Middle frontal gyrus (tissue), 1 donor: Measurements from ENCODE around the gene CCDC85B.

ENCODE experiments used
- DNase-seq: peaks from one replicate; pipeline ENCODE4 v3.0.0-alpha.2; 2015; ENCODE audit warnings: low spot score; ENCODE audit errors: extremely low spot score

Gene CCDC85B

DNA sequence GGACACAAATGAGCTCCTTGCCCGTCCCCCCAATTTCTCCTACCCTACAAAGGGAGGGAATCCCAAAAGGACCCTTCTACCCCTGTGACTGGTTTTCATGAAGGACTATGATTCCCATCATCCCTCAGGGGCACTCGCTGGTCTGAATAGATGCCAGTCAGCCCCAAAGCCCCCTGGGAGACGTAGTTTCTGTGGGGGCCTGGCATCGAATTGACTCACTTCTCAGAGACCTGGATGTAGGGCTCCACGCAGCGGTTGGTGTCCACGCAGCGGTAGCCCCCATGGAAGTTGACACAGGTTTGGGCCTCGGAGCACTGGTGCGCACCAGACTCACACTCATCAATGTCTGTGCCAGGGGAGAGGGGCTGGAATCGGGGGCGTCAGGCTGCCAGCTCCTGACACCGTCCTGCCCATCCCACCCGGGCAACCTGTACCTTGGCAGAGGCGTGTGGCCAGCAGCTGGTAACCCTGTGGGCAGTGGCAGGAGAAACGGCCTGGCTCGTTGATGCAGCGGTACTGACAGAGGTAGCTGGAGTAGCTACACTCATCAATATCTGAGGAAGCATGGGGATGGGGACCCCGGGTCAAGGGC is 22.3 kb upstream of the CCDC85B start:
- no peak for DNase-seq

DNA sequence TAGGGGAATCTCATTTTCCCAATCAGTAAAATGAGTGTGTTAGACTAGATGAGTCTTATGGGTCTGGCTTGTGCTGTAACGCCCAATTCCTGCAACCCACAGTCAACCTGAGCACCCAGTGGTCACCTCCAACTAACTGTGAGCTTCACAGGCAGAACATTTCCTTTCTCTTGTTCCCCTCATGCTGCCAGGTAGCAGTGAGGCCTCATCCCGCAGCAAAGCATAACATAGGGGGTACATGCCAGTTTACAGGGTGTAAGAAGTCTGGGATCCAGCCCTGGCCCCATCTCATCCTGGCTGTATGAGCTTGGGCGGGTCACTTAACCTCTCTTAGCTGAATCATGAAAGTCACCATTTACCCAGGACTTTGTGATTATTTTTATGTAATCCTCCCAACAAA is 21.6 kb upstream of the CCDC85B start:
- no peak for DNase-seq

DNA sequence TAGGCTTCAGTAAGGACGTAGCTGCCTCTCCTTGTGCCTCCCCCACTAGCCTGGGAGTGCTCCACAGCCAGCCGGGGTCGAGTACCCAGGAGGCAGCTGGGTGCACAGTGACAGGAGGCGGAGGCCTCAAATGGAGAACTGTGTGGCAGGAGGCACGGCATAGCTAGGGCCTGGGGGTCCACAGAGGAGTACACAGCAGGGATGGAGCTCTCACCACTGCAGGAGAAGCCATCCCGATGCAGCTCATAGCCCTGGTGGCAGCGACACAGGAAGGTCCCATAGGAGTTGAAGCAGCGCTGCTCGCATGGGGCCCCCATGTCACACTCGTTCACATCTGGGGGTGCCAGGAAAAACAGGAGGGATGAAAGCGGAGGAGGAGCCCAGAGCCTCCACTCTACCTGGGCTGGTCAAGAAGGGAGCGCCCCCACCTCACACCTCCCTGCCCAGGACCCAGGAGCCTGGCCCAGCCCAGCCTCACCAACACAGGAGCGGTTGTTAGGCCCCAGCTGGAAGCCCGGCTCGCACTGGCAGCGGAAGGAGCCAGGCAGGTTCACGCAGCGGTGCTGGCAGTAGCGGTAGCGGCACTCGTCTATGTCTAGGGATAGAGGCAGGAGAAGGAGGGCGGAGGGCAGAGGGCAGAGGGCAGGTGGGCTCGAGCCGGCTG is 20.7 kb upstream of the CCDC85B start:
- DNase-seq: no peak

DNA sequence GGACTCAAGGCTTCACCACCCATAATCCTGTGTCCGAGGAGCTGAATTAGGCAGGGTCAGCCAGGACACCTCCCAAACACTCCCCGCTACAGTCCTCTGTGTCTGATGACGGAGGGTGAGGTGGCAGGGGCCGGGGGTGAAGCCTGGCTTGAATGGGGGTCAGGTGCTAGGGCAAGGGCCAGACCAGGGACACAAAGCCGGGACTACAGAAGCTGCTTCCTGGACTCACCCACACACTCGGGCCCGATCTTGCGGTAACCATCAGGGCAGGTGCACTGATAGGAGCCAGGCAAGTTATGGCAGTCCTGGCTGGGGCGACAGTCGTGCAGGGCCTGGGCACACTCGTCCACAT is 20.2 kb upstream of the CCDC85B start:
- DNase-seq: no peak

DNA sequence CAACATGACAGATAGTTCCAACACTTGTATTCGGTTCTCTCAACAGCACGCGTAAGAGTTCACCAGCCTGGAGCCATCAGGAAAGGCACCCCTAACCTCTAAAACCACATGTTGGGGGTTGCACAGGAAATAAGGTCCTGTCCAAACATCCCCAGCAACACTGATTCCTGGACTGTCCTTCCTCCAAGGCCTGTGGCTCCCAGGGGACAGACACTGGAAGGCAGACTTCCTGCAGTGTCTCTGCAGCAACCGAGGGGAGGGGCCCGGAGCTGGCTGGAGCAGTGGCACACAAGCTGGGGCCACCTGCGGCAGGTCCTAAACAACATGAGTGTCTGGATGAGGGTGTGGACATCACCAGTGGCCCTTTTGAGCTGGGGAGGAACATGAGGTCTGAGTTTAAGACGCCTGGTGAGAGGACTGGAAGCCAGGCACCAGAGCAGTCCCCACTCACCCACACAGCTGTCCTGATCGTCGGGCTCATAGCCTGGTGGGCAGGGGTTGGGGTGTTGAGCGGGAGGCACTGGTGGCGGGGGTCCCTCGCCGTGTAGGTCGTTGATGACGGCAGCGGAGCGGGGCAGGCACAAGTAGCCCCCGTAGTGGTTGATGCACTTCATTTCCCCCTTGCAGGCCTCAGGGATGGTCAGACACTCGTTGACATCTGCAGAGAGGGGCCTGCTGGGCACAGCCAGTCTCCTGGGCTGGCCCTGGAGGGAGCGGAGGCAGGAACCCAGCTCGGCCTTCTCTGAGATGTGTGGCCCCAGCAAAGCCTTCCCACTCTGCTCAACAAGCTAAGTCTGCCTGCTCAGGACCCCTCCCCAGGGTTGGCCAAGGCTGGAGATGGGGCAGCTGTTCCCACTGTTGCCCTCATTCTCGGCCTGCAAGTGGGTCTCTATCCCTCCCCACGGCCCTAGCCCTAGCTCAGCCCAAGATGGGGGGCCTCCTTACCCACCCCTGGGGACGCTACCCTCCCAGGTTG is 19.5 kb upstream of the CCDC85B start:
- DNase-seq: no peak

DNA sequence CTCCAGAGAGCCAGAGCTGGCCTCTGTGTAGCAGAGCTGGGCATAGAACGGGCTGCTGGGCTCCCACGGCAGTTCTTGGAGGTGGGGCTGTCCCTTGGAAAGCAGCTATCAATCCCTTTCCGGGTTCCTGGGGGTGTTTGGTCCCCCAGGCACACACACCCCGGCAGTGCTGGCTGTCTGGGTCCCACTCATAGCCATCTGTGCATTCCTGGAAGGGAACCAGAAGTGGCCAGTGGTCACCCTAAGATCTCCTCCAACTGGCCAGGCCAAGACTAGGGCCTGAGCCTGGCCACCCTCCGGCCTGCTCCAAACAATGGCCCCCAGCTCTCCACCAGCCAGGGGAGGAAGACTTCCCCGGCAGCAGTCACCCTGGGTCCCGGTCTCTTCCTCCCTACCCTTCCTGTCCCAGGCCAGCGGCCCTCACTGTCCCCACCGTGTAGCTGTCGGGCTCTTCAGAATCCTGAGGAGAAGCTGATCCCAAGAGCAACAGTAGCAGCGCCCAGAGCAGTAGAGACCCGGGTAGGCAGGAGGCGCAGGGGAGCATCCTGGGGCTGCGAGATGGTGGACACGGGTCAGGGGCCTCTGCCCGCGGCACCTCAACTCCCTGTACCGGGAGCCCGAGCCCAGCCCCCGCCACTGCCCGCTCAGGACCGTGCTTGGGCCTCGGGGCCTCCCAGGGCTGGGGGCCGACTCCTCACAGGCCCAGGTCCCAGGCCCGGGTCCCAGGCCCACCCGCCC is 18.5 kb upstream of the CCDC85B start:
- DNase-seq: no peak

DNA sequence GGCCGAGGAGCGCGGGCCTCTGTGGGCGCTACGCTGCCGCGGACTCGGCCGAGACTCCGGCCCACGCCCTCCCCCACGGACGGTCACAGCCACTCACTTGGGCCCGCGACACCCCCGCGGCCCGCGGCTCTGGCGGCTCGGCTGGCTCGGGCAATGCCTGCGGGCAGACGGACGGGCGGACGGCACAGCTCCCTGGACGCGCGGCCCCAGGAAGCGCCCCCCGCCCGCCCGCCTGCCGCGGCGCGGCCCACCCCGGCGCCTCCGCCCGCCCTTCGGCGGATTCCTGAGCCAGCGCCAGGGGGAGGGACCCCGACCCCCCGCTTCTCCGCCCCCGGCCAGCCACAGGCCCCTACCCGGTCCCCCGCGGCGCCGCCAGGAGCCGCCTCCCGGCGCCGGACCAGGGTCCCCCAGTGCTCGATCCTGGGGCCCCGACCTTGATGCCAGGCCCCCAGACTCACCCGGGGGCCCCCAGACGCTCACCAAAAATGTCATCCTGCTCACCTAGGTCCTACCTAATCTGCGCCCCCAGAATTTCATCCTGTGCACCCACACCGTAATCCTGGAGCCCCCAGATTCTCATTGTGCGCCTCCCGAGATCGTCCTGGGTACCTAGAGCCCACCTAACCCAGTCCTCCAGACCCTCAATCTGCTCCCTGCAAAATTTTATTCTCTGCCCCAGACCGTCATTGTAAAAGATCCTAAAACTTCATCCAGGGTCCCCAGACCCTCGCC is 17.7 kb upstream of the CCDC85B start, which contains the start of gene EFEMP2:
Gene EFEMP2 (minus strand): TSS at position 215 of the 732 bp plus-strand sequence. CDS start 446 bp downstream, outside the sequence.
- no peak for DNase-seq

DNA sequence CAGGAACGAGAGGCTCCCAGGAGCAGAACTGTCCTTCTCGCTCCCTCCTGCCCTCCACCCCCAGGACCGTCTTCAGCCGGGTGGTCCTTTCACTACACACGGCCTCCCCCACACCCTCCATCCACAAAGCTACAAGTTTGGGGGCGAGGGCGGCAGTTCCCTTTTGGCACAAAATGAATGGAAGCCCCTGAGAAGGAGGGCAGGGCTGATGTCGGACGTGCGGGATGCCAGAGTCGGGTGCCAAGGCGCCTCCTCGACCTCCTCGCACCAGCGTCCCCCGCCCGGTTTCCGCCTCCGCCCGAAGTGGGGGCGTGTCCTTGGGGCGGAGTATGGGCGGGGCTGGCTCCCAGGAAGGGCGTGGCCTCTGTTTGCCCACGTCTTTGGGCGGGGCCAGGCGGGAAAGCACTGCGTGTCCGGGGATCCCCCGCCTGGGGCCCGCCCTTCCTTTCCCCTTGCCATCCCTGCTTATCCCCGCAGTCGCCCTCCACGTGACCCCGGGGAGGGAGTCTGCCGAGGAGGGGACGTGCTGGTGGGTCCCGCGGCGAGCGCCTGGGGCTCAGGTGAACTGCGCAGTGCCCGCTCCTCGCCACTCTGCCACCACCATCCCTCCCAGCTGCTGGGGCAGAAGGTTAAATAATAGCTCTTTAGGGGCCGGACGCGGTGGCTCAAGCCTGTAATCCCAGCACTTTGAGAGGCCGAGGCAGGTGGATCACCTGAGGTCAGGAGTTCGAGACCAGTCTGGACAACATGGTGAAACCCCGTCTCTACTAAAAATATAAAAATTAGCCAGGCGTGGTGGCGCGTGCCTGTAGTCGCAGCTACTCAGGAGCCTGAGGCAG is 16.9 kb upstream of the CCDC85B start:
- DNase-seq: peak; percentile 78

DNA sequence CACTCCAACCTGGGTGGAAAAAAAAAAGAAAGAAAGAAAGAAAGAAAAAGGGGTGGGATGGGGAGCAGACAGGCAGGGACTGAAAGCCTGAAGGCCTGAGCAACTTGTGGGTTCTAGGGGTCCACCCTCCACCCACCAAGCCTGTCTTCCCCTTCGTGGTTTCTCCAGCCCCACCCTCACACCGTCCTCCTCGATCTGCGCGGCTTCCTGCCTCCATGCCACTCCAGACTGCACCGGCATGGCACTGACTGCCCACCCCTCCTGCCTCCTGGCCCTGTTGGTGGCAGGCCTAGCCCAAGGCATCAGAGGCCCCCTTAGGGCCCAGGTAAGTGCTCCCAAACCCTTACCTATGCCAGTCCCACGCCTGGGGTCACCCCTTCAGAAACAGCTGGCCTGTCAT is 10.9 kb upstream of the CCDC85B start, which contains the start of gene CTSW:
Gene CTSW (plus strand): TSS at position 221 of the 400 bp plus-strand sequence. CDS start 18 bp downstream, at position 239.
- no peak for DNase-seq

DNA sequence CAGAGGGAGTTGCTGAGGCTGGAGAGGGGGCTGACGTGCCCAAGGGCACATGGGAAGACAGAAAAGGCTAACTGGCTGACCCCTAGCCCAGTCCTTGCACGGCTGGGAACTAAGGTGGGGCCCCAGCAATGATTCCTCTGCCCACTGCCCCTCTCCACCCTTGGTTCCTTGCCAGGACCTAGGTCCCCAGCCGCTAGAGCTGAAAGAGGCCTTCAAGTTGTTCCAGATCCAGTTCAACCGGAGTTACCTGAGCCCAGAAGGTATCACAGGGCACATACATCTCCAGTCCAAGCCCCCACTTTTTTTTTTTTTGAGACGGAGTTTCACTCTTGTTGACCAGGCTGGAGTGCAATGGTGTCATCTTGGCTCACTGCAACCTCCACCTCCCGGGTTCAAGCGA is 10.4 kb upstream of the CCDC85B start:
- no peak for DNase-seq

DNA sequence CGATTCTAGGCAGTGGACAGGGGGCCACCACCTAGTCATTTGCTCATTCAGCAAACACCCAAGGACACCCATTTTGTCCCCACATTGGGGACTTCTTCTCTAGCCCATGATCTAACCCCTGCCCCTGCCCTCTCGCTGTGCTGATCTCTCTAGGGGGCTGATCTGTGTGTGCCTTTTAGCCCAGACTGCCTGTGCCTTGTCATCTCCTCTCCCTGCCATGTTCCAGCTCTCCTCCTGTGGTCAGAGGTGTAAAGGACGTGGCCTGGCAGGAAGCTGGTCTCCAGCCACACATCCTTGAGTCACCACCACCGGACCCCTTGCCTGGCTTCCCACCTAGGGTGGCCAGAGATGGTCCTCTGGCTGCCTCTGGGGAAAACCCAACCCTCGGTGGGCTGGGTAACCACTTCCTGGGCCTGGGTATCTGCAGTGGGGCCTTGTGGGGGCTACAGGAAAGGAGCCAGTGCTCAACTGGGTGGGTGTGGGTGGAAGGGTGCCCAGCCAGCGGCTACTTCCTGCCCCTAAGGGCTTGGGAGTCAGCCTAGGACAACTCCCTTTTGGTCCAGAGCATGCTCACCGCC is 9.5 kb upstream of the CCDC85B start:
- DNase-seq: no peak

DNA sequence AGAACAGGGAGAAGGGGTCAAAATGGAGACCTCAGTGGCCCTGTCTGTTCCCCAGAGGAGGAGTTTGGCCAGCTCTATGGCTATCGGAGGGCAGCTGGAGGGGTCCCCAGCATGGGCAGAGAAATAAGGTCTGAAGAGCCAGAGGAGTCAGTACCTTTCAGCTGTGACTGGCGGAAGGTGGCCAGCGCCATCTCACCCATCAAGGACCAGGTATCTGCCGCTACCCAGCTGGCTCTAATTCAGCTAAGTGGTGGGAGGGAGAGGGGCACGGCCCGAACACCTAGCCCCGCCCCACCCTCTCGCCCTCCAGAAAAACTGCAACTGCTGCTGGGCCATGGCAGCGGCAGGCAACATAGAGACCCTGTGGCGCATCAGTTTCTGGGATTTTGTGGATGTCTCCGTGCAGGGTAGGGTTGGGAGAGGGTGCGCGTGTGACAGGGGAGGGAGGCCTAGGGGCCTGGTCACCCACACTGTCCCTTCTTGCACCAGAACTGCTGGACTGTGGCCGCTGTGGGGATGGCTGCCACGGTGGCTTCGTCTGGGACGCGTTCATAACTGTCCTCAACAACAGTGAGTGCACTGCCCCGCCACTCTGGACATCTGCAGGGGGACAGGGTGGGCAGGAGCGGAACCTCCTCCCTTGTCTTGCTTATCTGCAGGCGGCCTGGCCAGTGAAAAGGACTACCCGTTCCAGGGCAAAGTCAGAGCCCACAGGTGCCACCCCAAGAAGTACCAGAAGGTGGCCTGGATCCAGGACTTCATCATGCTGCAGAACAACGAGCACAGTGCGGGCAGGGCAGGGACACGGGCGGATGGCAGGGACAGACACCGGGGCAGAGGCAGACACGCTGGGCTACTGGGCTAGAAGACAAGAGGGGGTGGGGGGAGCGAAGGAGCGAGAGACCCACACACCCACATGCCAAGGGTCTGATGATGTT is 8.1 kb upstream of the CCDC85B start:
- no peak for DNase-seq

DNA sequence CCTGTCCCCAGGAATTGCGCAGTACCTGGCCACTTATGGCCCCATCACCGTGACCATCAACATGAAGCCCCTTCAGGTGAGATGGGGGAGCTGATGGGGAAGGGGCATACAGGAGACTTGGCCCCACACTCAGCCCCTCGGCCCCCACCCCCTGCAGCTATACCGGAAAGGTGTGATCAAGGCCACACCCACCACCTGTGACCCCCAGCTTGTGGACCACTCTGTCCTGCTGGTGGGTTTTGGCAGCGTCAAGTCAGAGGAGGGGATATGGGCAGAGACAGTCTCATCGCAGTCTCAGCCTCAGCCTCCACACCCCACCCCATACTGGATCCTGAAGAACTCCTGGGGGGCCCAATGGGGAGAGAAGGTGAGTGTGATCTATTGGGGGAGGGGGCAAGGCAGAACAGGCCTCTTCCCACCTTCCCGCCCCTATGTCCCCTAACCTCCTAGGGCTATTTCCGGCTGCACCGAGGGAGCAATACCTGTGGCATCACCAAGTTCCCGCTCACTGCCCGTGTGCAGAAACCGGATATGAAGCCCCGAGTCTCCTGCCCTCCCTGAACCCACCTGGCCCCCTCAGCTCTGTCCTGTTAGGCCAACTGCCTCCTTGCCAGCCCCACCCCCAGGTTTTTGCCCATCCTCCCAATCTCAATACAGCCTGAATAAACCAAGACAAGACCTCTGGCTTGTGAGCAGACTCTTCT is 7.3 kb upstream of the CCDC85B start:
- no peak for DNase-seq

DNA sequence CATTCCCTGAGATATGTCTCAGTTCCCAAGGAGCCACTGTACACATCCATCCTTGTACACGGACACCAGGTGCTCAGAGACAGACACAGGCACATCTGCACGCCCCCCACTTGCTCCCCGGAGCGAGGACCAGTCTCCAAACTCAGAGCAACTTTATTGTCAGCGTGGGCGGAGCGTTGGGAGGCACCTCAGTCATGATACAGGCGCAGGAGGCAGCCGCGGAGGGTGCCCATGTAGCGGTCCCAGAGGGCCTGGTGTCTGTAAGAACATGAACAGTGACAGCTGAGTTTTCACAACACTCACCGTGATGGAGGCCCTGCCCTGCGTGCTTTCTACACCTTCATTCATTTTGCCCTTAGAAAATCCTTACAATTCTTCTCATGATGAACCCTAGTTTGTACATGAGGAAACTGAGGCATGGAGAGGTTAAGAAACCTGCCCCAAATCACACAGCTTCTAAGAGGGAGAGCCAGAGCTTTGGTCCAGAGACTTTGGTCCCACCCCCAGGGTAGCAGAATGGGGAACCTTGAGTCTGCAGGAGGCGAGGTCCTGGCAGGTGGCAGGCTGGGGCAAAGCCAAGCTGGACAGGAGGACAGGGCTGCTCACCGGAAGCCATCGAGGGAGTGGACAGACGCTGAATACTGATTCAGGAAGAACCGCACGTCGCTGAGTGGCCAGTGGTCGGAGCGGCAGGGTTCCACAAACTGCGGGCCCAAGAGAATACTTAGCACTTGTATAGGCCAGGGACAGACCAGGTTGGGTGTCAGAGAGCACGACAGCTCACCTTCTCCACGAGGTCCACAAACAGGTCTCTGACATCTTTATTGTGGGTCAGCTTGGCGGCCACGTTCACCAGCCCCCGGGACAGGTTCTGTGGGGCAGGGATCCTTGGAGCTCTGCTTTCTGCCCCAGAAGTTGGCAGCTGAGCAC is 6.4 kb upstream of the CCDC85B start:
- DNase-seq: no peak

DNA sequence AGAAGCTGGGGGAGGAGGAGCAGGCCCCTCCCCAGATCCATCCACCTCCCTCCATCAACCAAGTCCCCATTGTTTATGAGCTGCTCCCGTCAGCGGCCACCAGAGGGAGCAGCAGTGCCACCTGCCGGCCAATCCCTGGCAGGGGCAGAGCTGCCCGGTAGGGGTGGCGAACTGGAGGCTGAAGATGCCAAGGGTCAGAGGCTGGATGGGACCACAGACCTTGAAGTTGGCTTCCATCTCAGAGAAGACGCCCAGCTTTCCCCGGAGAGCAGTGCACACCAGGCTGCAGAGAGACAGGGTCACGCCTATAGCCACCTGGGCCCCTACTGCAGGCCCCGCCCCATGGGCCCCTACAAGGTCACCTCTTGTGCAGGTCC is 5.8 kb upstream of the CCDC85B start:
- DNase-seq: peak; percentile 51

DNA sequence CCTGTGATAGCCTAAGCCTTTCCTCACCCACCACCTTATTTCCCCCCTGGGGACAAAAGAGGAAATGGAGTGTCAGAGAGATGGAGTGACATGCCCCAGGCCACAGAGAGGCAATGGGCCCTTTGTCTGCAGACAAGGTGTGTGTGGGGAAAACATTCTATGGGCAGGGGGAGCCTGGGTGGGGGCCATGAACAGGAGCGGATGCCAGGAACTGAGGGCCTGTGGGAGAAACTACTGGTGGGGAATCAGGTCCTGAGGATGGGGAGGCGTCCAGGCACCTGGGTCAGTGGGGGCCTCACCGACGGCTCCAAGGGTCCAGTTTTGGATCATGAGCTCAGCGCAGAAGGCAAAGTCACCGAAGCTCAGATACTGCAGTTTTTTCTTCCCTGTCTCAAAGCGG is 5.2 kb upstream of the CCDC85B start:
- DNase-seq: no peak
